GM12872 (cell line): Measurements from ENCODE around the gene MACROD2.

Experiments
- TF ChIP-seq, protein P1 (sequence below): IDR thresholded peaks from 3 replicates; pipeline ENCODE4 v1.5.1; 2011; ENCODE audit warnings: low read depth, mild to moderate bottlenecking, low read length, moderate library complexity; ENCODE audit not compliant: insufficient read depth

The MACROD2 gene

DNA sequence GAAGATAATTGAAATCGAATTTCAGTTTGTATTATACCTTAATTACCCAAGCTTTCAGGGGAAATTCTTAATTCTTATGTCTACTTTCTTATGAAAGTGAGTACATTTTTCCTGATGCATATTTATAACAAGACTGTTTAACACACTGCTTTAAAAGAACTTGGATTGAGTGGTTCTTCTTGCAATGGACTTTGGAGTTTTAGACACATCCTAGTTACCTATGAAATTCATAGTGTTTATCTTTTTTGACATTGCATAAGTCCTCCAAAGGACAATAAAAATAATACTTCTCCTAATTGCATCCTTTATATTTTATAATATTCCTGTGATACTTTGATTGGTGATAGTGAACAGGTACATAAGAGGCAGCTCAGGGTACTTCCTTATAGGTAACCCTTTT, 737.7 kb downstream of the MACROD2 start:
- TF ChIP-seq, protein P1, sequence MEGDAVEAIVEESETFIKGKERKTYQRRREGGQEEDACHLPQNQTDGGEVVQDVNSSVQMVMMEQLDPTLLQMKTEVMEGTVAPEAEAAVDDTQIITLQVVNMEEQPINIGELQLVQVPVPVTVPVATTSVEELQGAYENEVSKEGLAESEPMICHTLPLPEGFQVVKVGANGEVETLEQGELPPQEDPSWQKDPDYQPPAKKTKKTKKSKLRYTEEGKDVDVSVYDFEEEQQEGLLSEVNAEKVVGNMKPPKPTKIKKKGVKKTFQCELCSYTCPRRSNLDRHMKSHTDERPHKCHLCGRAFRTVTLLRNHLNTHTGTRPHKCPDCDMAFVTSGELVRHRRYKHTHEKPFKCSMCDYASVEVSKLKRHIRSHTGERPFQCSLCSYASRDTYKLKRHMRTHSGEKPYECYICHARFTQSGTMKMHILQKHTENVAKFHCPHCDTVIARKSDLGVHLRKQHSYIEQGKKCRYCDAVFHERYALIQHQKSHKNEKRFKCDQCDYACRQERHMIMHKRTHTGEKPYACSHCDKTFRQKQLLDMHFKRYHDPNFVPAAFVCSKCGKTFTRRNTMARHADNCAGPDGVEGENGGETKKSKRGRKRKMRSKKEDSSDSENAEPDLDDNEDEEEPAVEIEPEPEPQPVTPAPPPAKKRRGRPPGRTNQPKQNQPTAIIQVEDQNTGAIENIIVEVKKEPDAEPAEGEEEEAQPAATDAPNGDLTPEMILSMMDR = no peak

DNA sequence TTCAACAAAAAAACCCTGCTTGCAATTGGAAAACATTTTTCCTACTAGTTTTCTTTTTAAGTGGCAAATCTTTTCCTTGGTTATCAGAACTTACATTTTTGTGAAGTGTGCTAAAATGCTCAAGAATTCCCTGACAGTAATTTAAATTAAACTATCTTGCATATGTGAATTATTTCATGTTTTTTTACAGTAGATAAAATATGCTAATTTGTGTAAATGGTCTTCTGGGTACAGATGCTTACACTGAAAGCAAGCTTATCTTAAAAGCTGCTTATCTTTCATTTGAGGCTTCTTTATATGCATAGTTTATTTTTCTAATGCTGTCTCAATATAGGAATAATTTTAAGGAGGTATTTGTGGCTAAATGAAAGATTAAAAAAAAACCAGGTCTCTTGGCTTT, 745.1 kb downstream of the MACROD2 start:
- TF ChIP-seq, protein P1 = no peak

DNA sequence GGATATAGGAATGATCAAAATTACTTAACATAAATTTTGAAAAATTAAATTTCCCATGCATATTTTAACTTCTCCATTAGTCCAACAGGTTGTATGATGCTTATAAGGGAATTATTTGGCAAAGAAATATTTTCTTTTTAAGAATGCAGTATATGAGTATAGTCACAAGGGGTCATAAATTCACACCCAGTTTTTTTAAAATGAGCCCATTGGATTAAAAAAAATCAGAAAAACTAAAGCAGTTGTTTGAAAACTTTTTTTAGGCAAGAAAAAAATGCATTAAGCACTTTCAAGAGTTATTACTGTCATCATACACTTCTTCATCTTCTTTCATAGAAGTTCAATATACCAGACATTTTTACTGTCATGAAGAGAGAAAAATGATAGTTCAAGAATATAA, 746.3 kb downstream of the MACROD2 start:
- TF ChIP-seq, protein P1 = no peak

DNA sequence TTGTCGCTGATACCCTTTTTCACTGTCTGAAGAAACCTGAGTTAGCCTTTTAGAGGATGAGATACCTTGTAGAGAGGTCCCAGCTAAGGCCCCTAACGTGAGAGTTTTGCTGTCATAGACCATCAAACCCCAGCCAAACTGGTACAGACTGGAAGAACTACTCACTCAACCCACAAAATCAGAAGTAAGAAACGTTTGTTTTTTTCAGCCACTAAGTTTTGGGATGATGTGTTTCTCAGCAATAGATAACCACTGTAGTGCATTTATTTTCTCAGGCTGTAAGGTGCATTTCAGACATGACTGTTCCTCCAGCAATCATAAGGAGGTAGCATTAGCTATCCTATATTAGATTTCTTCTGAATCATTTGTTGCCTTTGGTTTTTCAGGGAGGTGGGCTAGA, 749.4 kb downstream of the MACROD2 start:
- TF ChIP-seq, protein P1 = no peak

DNA sequence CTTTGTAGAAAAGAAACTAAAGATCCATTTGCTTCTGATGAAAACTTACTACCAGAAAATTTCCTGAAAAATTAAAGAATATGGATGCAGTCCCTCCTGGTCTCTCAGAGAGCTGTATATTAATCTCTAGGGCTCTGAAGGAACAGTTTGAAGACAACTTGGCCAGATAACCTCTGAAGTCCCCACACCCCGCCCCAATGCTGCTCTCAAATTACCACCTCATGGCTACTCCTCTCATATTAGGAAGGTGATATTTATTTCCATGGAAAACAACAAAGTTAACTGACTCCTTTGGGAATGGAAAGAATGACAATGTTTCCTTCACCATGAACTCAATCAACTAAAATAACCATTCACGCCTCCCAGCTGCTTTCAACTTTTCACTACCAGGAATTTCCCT, 750.5 kb downstream of the MACROD2 start:
- TF ChIP-seq, protein P1 = no peak

DNA sequence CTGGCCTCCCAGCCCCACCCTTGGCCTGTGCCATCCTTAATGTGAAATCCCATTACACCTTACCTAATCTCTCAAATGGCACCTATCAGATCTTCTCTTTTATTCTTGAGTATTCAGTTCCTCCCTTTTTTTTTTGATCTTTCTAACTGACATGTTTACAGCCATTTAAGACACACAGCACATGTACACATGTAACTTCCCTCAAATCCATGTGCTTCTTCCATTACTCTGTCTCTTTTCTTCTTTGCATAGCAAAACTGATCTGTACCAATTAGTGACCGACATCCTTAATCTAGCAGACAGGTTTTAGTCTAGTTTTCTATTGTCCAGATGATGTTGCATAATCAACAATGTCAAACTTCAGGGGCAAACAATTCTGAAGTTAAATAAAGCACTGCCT, 755.9 kb downstream of the MACROD2 start:
- TF ChIP-seq, protein P1 = no peak

DNA sequence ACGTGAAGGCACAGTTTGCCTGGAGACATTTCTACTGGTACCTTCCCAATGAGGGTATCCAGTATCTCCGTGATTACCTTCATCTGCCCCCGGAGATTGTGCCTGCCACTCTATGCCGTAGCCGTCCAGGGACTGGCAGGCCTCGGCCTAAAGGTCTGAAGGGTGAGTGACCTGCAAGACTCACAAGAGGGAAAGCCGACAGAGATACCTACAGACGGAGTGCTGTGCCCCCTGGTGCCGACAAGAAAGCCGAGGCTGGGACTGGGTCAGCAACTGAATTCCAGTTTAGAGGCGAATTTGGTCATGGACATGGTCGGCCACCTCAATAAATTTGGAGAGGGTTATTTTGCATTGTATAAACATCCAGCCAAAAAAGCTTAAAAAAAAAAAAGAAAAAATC, 762.4 kb downstream of the MACROD2 start:
- TF ChIP-seq, protein P1 = no peak

DNA sequence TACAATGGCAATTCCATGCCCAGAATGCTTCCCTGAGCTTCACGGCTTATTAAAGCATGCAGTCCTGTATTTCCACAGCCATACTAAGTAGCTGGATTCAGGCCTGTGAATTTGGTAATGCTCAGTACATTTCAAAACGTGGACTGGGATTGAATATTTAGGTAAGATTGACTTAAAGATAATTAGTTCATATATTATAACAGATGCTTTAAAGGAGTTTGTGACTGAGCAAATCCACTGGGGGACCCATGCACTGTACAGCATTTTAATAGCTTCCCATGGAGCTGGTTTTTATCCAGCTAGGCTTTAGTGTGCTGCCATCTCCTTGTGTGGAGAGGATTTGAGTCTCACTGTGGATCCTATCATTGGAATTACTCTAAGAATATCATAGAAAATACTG, 763.0 kb downstream of the MACROD2 start:
- TF ChIP-seq, protein P1 = no peak
